Activated CD4-positive, alpha-beta T cell treated with anti-CD3 and anti-CD28 coated beads, Interleukin-2, amount 10 ng/mL, durations not matched to agents 7 days and 5 days (primary cell): ENCODE results near the gene SRRM3. TPM values are rescaled to one million over a fixed set of nuclear protein-coding genes. Genes with fewer than 3 reads are reported as not detected.
"Not testable (repeated sequence)": the region's sequence is repeated elsewhere in the genome, so short reads cannot be mapped to it uniquely, and the experiment has no call there.

Experiments
- CTCF ChIA-PET: fragments of 350-600 bp; sonication (Branson Sonifier 250); formaldehyde crosslinking; loops from one replicate; lab custom pipeline; 2021; ENCODE audit warnings: antibody characterized with exemption; lab: Charles Lee
- POLR2A ChIA-PET: fragments of 350-600 bp; sonication (Branson Sonifier 250); formaldehyde crosslinking; loops from one replicate; lab custom pipeline; 2021; ENCODE audit warnings: antibody characterized with exemption; lab: Charles Lee
- DNase-seq: peaks from one replicate; pipeline ENCODE4 v3.0.0-alpha.2; 2020
- H3K27ac Mint-ChIP-seq: one replicate; pipeline ENCODE4 v1.8.0; 2021; ENCODE audit warnings: mild to moderate bottlenecking, moderate library complexity, mixed read lengths
- H3K27me3 Mint-ChIP-seq: one replicate; pipeline ENCODE4 v1.8.0; 2021; ENCODE audit warnings: mixed read lengths
- H3K36me3 Mint-ChIP-seq: one replicate; pipeline ENCODE4 v1.8.0; 2021; ENCODE audit warnings: low read depth, mixed read lengths
- H3K4me1 Mint-ChIP-seq: one replicate; pipeline ENCODE4 v1.8.0; 2021; ENCODE audit warnings: mixed read lengths
- H3K4me3 Mint-ChIP-seq: one replicate; pipeline ENCODE4 v1.8.0; 2021; ENCODE audit warnings: mild to moderate bottlenecking, moderate library complexity, mixed read lengths
- H3K9me3 Mint-ChIP-seq: one replicate; pipeline ENCODE4 v1.8.0; 2021; ENCODE audit warnings: mixed read lengths
- total RNA-seq, 2 experiments: library from RNA; stranded (reverse); gene quantifications; one replicate each; pipeline ENCODE4 v1.2.3, GENCODE V29; 2021

SRRM3 gene
- total RNA-seq, 2 experiments from 2014 or later: not detected

- ChIA-PET POLR2A (no interaction called here), CTCF (interaction anchor here (1.4 kb wide), 1 partner anchor 116 kb away, joined by 5 read pairs; no protein-coding TSS in a partner anchor)
- H3K9me3 Mint-ChIP-seq: no peaks in the 10 kb centered on the region
- no peak overlapping the region for H3K4me3 Mint-ChIP-seq
- H3K36me3 Mint-ChIP-seq: no peaks in the 10 kb centered on the region
- peaks cover 4% of the 10 kb centered on the region for H3K27me3 Mint-ChIP-seq
- no peak overlapping the region for H3K27ac Mint-ChIP-seq
- DNase-seq: no peak
- no peaks in the 10 kb centered on the region for H3K4me1 Mint-ChIP-seq
Measured at GRCh38 chr7:76198202-76198601, 3.5 kb upstream of the SRRM3 start.

- DNase-seq: no peak
- Mint-ChIP-seq H3K36me3 (no peaks in the 10 kb centered on the region), H3K4me3 (no peak overlapping the region), H3K27me3 (peaks cover 4% of the 10 kb centered on the region), H3K4me1 (no peaks in the 10 kb centered on the region), H3K9me3 (no peaks in the 10 kb centered on the region), H3K27ac (no peak overlapping the region)
- ChIA-PET CTCF (interaction anchor here (0.8 to 4.5 kb wide), 7 partner anchors 9 to 111 kb away, joined by 3 to 17 read pairs (median 4); no protein-coding TSS in a partner anchor), POLR2A (no interaction called here)
Measured at GRCh38 chr7:76202666-76203030, 952 bp downstream of the SRRM3 start.

GRCh38 chr7:76204147-76204546 is 2.5 kb downstream of the SRRM3 start:
- CTCF ChIA-PET: interaction anchor here (2.3 to 4.5 kb wide), 2 partner anchors 26 to 109 kb away, joined by 10 to 17 read pairs; no protein-coding TSS in a partner anchor
- H3K36me3 Mint-ChIP-seq: no peaks in the 10 kb centered on the region
- H3K9me3 Mint-ChIP-seq: no peaks in the 10 kb centered on the region
- POLR2A ChIA-PET: no interaction called here
- peaks cover 5% of the 10 kb centered on the region for H3K27me3 Mint-ChIP-seq
- H3K27ac Mint-ChIP-seq: no peak overlapping the region
- H3K4me3 Mint-ChIP-seq: no peak overlapping the region
- no peak for DNase-seq
- no peaks in the 10 kb centered on the region for H3K4me1 Mint-ChIP-seq

- no peak overlapping the region for H3K4me3 Mint-ChIP-seq
- peaks cover 2% of the 10 kb centered on the region for H3K27me3 Mint-ChIP-seq
- ChIA-PET POLR2A (no interaction called here), CTCF (no interaction called here)
- H3K4me1 Mint-ChIP-seq: no peaks in the 10 kb centered on the region
- DNase-seq: no peak
- H3K27ac Mint-ChIP-seq: no peak overlapping the region
- H3K36me3 Mint-ChIP-seq: no peaks in the 10 kb centered on the region
- H3K9me3 Mint-ChIP-seq: no peaks in the 10 kb centered on the region
Measured at GRCh38 chr7:76206633-76207032, 4.9 kb downstream of the SRRM3 start.

- Mint-ChIP-seq H3K27me3 (peaks cover 2% of the 10 kb centered on the region), H3K9me3 (no peaks in the 10 kb centered on the region), H3K36me3 (no peaks in the 10 kb centered on the region), H3K4me1 (no peaks in the 10 kb centered on the region), H3K4me3 (no peak overlapping the region), H3K27ac (no peak overlapping the region)
- ChIA-PET POLR2A (no interaction called here), CTCF (interaction anchor here (1.3 kb wide), 1 partner anchor 11 kb away, joined by 3 read pairs; no protein-coding TSS in a partner anchor)
- DNase-seq: no peak
Measured at GRCh38 chr7:76209310-76209709, 7.6 kb downstream of the SRRM3 start.

- Mint-ChIP-seq H3K27me3 (peaks cover 2% of the 10 kb centered on the region), H3K9me3 (no peaks in the 10 kb centered on the region), H3K27ac (no peak overlapping the region), H3K4me3 (no peak overlapping the region), H3K36me3 (no peaks in the 10 kb centered on the region), H3K4me1 (no peaks in the 10 kb centered on the region)
- DNase-seq: no peak
- ChIA-PET CTCF (interaction anchor here (1.2 kb wide), 1 partner anchor 9 kb away, joined by 4 read pairs; the partner anchor contains the start of gene SRRM3), POLR2A (no interaction called here)
Measured at GRCh38 chr7:76211216-76211615, 9.5 kb downstream of the SRRM3 start.

GRCh38 chr7:76215349-76215748 is 13.7 kb downstream of the SRRM3 start:
- CTCF ChIA-PET: interaction anchor here (0.6 kb wide), 1 partner anchor 54 kb away, joined by 3 read pairs; no protein-coding TSS in a partner anchor
- H3K36me3 Mint-ChIP-seq, H3K4me3 Mint-ChIP-seq, POLR2A ChIA-PET, DNase-seq, H3K27ac Mint-ChIP-seq, H3K4me1 Mint-ChIP-seq, H3K9me3 Mint-ChIP-seq: not testable (repeated sequence)
- peaks cover 14% of the 10 kb centered on the region for H3K27me3 Mint-ChIP-seq

GRCh38 chr7:76216381-76217082 is 14.8 kb downstream of the SRRM3 start:
- ChIA-PET POLR2A (no interaction called here), CTCF (no interaction called here)
- H3K4me3 Mint-ChIP-seq: no peak overlapping the region
- no peaks in the 10 kb centered on the region for H3K4me1 Mint-ChIP-seq
- no peaks in the 10 kb centered on the region for H3K36me3 Mint-ChIP-seq
- H3K27me3 Mint-ChIP-seq: peaks cover 14% of the 10 kb centered on the region
- H3K9me3 Mint-ChIP-seq: no peaks in the 10 kb centered on the region
- DNase-seq: no peak
- no peak overlapping the region for H3K27ac Mint-ChIP-seq

- Mint-ChIP-seq H3K27ac (no peak overlapping the region), H3K27me3 (peaks cover 17% of the 10 kb centered on the region), H3K9me3 (no peaks in the 10 kb centered on the region), H3K4me3 (no peak overlapping the region), H3K36me3 (no peaks in the 10 kb centered on the region), H3K4me1 (no peaks in the 10 kb centered on the region)
- DNase-seq: no peak
- CTCF ChIA-PET: no interaction called here
- POLR2A ChIA-PET: no interaction called here
Measured at GRCh38 chr7:76217942-76218566, 16.4 kb downstream of the SRRM3 start.

GRCh38 chr7:76220185-76221057 is 18.7 kb downstream of the SRRM3 start:
- no peaks in the 10 kb centered on the region for H3K4me1 Mint-ChIP-seq
- no peak overlapping the region for H3K27ac Mint-ChIP-seq
- H3K27me3 Mint-ChIP-seq: peaks cover 25% of the 10 kb centered on the region
- no peak overlapping the region for H3K4me3 Mint-ChIP-seq
- DNase-seq: no peak
- CTCF ChIA-PET: interaction anchor here (0.9 kb wide), 1 partner anchor 11 kb away, joined by 3 read pairs; no protein-coding TSS in a partner anchor
- POLR2A ChIA-PET: no interaction called here
- H3K36me3 Mint-ChIP-seq: no peaks in the 10 kb centered on the region
- H3K9me3 Mint-ChIP-seq: no peaks in the 10 kb centered on the region

- no peaks in the 10 kb centered on the region for H3K9me3 Mint-ChIP-seq
- H3K27me3 Mint-ChIP-seq: peaks cover 20% of the 10 kb centered on the region
- no peak overlapping the region for H3K4me3 Mint-ChIP-seq
- H3K36me3 Mint-ChIP-seq: no peaks in the 10 kb centered on the region
- H3K4me1 Mint-ChIP-seq: no peaks in the 10 kb centered on the region
- CTCF ChIA-PET: no interaction called here
- H3K27ac Mint-ChIP-seq: no peak overlapping the region
- no peak for DNase-seq
- POLR2A ChIA-PET: no interaction called here
Measured at GRCh38 chr7:76222333-76222732, 20.6 kb downstream of the SRRM3 start.

GRCh38 chr7:76222839-76223238 is 21.1 kb downstream of the SRRM3 start:
- DNase-seq: no peak
- Mint-ChIP-seq H3K27me3 (peaks cover 15% of the 10 kb centered on the region), H3K36me3 (no peaks in the 10 kb centered on the region), H3K27ac (no peak overlapping the region), H3K9me3 (no peaks in the 10 kb centered on the region), H3K4me3 (no peak overlapping the region), H3K4me1 (no peaks in the 10 kb centered on the region)
- CTCF ChIA-PET: no interaction called here
- POLR2A ChIA-PET: no interaction called here
